Measurements from ENCODE around the gene TPM3.

TPM3 gene

DNA sequence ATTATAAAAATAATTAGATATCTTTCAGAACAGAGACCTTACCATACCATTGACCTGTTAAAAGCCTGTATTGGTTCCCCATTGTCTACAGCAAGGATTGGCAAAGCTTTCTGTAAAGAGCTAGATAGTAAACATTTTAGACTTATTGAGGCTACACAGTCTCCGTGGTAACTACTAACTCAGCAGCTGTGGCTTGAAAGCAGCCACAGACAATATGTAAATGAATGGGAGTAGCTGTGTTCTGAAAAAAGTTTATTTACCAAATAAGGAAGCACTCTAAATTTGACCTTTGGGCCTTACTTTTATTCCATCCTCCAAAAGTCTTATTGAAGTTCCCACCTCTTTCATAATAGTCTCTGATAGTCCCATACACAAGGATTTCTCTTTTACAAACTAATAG, 76.7 kb downstream of the TPM3 start (continued):
- TF ChIP-seq, protein P1, sequence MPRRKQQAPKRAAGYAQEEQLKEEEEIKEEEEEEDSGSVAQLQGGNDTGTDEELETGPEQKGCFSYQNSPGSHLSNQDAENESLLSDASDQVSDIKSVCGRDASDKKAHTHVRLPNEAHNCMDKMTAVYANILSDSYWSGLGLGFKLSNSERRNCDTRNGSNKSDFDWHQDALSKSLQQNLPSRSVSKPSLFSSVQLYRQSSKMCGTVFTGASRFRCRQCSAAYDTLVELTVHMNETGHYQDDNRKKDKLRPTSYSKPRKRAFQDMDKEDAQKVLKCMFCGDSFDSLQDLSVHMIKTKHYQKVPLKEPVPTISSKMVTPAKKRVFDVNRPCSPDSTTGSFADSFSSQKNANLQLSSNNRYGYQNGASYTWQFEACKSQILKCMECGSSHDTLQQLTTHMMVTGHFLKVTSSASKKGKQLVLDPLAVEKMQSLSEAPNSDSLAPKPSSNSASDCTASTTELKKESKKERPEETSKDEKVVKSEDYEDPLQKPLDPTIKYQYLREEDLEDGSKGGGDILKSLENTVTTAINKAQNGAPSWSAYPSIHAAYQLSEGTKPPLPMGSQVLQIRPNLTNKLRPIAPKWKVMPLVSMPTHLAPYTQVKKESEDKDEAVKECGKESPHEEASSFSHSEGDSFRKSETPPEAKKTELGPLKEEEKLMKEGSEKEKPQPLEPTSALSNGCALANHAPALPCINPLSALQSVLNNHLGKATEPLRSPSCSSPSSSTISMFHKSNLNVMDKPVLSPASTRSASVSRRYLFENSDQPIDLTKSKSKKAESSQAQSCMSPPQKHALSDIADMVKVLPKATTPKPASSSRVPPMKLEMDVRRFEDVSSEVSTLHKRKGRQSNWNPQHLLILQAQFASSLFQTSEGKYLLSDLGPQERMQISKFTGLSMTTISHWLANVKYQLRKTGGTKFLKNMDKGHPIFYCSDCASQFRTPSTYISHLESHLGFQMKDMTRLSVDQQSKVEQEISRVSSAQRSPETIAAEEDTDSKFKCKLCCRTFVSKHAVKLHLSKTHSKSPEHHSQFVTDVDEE (CRISPR knock-in tag; IDR thresholded peaks at IDR 0.05): no peak
- TF ChIP-seq GLIS3 (CRISPR knock-in tag; IDR thresholded peaks at IDR 0.05): no peak
- TF ChIP-seq SNAI2 (CRISPR knock-in tag; IDR thresholded peaks at IDR 0.05): no peak
- TF ChIP-seq ZFP30 (CRISPR knock-in tag; IDR thresholded peaks at IDR 0.05): no peak
- no peak for TF ChIP-seq ZNF8 (CRISPR knock-in tag; IDR thresholded peaks at IDR 0.05)
- TF ChIP-seq TCF4 (CRISPR knock-in tag; IDR thresholded peaks at IDR 0.05; ENCODE audit: borderline replicate concordance): no peak

Data from SK-N-SH treated with all-trans-retinoic acid at 6 μM for 48 hours (cell line).